GM19193 (cell line): ENCODE measurements around the gene ANKS6.

Source experiments
- POLR2A ChIP-seq: IDR thresholded peaks from 4 replicates; pipeline ENCODE4 v1.6.1; 2011; ENCODE audit not compliant: insufficient read depth, insufficient read length; ENCODE audit errors: extremely low read depth

ANKS6 gene

DNA sequence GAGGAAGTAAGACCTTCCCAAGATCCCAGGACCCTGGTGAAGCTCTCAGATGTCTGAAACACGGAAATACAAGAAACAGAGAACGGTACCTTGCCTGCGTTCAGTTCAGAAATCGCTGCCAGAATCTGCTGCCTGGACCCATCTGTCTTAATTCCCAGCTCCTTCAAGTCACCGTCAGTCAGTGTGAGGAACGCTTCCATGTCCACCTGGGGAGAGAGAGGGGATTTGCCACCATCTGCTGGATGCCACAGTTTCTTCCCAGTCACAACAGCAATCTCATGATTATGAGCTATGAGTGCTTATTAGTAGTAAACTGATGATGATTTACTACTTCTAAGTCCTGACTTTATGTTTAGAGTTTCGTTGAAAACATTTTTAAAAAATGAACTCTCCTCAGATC lies 50.9 kb downstream of the ANKS6 start:
- no peak for TF ChIP-seq POLR2A

DNA sequence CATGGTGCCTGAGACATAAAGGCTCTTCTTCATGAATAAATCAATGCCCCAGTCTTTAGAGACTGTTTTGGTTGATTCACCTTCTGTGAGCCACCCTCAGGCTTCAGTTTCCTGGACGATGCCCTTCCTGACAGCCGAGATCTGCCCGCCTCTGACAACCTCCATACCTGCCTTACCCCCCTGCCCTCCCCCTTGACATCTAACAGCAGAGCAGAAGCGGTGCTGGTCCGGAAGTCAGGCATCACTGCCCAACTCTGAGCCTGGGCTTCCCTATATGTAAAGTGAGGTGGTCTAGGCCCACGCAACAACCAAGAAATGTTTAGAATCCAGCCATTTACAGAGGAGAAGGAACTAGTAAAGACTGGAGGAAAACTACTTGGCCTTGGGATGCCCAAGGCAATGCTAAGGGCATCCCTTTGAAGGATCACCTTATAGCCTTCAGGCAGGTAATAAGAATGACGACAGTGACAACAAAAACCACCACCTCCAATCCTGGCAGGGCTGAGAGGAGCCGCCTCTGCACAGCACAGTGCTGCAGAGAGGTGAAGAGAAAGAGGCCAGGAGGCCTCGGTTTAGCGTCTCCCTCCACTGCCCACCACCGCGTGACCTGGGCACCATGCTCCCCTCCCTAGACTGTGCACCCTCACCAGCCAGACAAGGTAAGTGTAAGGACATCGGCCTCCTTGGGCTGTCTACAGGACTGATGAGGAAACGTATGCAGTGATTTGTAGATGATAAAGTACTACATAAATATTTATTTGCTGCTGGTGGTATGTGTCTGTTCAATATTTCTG lies 52.3 kb downstream of the ANKS6 start:
- TF ChIP-seq POLR2A = no peak

DNA sequence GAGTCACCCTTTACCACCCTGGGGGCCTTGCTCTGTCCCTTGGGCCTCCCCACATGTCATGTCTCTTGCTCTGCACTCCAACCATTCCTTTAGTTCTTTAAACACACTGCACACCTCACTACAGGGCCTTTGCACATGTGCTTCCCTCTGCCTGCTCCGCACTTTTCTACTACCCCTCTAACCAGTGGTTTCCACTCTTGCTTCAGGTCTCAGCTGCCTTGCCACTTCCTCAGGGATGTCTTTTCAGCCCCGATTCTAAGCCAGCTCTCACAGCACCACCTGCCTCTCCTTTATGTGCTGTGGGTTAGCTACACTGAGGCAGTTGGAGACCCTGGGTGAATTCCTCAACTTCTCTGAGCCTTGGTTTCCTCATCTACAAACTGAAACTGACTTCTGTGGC lies 53.0 kb downstream of the ANKS6 start:
- TF ChIP-seq POLR2A = no peak

DNA sequence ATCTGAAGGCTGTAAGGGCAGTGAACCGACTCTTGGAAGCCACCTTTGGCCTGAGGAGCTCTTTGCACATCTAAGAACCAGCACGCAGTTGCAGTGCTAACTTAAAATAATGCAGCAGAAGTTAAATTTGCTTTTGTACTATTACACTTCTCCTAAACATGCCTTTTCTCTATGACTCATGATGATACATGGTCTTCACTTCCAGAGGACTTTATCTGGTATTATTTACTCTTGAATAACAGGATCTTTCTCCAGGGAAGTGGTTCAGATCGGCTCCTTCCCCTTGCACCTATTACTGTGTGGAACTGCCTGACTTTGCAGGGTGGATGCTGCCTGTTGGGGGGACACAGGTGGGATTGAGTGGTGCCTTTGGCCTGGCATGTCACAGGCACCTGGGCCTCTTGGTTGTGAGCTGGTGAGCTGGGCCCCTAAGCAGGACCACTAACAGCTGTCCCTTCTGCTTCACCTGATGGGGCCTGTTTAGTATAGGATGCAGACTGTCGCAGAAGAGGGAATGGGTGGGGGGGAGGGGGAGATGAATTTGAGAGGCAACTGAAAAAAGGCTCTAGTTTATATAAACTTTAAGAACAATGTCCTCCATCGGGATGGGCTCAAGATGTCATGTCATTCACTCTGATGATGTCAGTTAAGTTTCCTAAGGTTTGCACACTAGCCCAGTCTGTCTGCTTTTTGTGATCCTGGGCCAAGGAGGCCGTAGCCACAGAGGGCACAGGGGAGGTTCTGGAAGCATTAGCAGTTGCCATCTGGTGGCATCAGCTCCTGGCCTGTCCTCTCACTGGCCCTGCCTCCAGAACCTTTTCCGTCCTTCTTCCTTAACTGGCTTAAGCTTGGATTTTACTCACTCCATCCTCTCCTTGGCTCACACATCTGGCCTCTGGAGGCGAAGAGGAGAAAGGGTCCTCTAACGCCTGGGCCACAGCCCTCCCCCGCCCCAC lies 53.8 kb downstream of the ANKS6 start:
- no peak for TF ChIP-seq POLR2A

DNA sequence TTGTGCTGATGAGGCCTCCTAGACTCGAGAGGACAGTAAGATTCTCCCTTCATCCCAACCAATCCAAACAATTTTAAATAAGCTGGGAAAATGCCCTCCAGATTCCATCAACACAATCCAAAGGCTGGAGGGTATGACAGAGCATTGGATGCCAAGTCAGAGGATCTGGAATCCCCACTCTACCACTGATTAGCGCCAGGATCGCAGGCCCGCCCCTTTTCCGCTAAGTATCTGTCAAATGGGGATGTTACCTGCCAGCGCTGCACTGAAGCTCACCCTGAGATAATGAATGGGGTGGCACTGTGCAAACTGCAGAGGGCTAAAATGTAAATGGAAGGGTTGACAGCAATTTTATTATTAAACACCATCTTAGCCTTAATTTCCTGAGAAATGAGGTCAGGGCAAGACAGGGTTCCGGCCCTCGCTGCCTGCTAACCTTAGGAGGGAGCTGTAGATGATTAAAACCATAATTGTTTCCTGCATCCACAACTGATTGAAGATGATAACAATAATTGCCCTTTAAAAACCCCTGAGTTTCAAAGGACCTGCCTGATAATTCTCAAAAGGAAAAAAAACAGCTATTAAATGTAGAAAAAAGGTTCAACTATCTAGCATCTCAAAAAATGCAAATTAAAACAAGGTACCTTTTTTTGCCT lies 56.0 kb downstream of the ANKS6 start:
- no peak for TF ChIP-seq POLR2A

DNA sequence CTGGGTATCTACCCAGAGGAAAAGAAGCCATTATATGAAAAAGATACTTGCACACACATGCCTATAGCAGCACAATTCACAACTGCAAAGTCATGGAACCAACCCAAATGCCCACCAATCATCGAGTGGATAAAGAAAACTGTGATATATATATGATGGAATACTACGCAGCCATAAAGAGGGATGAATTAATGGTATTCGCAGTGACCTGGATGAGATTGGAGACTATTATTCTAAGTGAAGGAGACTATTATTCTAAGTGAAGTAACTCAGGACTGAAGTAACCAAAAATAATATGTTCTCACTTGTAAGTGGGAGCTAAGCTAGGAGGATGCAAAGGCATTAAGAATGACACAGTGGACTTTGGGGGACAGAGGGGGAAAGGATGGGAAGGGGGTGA lies 57.6 kb downstream of the ANKS6 start:
- TF ChIP-seq POLR2A = no peak

DNA sequence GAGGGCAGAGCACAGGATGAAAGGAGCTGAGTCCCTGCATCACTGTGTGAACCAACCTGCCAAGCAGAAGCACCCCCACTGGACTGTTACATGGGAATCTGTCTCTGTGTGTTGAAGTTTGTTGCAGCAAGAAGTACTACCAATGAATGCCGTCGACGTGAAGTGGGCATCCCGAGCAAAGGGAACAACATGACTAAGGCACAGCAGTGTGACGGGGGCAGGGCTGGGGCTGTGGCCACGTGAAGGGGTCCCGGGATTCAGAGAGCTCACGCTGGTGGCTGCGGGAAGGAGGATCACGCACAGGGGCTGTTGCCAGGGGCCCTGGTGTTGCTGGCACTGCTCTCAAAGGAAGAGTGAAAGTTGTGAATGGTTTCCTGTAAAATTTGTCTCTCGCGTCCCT lies 60.1 kb downstream of the ANKS6 start:
- no peak for TF ChIP-seq POLR2A

DNA sequence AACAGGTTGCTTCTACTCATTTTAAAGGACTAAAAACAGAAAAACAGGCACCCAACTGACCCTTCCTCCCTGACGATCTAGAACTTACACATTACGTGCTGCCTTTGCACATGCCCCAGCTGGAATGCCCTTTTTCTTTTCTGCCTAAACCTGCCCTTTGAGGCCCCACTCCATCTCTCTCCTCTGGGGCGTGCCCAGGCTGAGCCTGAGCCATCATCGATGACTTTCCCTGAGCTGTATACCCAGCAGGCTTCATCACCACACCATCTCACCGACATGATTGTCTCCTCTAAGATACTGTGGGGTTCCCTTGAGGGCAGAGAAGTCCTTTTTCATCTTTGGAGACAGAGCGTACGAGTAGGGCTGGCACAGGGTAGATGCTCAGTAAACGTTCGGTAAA lies 63.6 kb downstream of the ANKS6 start:
- no peak for TF ChIP-seq POLR2A

DNA sequence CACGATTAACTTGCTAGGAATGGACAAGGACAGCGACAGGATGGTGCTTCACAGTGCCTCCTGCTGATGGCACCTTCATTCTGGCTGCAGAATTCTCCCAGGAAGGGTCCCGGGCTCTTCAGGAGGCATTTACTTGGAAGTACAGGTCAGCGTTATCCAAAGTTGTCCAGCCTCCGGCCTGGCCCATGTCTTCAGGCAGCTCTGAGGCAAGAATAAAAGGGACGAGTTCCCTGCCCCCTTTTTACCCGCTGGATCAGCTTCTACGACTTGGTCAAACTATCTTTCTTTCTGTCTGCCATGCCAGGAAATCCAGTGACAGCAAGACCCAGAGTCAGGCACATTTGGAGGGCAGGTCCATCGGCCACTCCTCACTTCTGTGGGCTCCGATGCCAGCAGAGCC lies 64.3 kb downstream of the ANKS6 start:
- TF ChIP-seq POLR2A = no peak

DNA sequence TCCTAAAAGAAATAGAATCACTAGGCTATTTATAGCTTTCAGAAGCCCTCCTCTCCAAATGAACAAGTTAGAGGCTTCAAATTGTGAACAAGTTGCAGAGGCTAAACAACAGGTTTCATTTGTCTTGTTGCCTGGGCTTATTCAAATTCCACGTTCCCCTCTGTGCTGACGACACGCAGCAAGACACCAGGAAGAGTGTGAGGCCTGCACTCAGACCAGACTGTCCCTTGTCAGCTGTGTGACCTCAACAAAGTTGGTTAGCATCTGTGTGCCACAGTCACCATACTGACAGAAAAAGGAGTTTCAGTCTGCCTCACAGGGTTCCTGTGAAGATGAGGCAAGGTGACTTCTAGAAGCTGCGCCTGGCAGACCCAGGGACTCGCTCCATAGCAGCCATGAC lies 65.5 kb downstream of the ANKS6 start:
- no peak for TF ChIP-seq POLR2A

DNA sequence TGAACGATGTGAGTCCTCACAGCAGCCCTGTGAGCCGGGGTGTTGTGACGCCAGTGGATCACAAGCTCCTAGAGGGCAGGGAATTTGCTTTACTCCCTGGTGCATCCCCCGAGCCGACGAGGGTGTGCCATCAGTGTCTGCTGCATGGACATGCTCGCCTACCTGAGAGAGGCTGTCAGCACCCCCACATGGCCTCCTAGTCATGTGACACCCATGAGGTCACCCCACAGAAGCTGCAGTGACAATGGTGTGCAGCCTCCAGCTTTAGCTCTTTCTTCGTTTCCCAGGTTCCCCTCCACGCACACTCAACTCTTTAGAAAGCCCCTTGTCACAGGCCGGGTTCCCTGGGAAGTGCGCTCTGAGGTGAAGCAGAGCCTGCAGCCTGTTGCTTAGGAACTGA lies 67.9 kb downstream of the ANKS6 start:
- TF ChIP-seq POLR2A = no peak

DNA sequence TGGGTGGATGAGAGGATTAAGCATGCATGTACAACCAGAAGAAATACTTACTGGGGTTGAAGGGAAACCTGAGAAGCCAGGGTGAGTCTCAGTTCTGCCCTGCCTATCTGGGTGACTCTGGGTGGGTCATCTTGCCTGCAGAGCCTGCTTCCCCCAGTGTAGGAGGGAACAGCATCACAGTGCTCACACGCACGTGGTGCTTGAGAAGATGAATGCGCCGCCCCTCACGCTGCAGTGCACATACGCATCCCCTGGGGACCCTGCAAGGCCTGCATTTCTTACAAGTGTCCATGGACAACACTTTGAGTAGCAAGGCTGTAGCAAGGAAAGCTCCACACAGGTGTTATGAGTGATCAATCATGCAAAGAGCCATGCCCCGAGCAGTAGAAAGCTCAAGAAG lies 68.9 kb downstream of the ANKS6 start:
- no peak for TF ChIP-seq POLR2A

DNA sequence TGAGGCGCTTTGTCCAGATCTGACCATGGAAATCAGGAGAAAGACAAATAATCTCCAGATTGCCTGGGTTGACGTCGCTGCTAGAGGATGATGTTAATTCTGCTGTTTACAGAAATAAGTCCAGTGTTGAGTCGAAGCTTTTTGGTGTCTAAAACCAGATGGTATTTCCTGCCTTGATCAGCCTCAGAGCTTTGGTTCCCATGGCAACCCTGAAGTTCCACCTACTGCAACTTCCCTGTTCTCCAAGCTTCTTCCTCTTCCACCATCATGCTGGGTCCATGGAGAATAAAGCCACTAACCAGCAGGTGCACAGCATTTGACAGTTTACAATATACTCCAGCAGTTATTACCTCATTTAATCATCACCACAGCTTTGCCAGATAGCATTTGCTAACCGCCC lies 69.6 kb downstream of the ANKS6 start:
- TF ChIP-seq POLR2A = no peak

DNA sequence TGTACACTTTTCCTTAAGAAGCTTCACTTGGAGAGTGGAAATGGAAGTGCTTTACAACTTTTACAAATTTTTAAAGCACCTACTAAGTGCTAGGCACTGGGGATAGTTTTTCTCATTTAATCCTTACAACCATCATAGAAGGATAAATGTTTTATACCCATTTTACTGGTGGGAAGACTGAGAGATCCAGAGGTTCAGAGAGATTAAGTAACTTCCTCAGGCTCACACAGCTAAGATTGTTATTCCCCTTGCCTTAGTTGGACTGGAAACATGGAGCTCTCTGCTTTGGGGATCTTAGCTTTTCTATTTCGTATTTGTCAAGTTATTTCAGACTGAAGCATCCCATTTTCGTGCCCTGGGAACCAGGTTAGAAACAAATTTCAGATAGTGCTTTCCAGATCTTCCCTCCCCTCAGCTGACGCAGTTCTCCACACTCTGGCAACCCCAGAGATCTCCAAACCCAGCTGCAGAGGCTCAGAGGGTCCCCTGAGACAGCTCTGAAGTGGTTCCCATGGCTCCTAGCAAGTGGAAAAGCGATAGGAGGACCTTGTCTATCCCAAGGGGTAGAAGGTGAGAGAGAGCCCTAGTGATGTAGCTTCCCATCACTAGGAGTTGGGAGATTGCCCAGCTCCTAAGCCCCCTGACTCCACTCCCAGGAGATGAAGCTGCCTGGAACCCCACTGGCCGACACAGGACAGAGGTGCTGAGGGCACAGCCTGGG lies 71.4 kb downstream of the ANKS6 start:
- TF ChIP-seq POLR2A = no peak

DNA sequence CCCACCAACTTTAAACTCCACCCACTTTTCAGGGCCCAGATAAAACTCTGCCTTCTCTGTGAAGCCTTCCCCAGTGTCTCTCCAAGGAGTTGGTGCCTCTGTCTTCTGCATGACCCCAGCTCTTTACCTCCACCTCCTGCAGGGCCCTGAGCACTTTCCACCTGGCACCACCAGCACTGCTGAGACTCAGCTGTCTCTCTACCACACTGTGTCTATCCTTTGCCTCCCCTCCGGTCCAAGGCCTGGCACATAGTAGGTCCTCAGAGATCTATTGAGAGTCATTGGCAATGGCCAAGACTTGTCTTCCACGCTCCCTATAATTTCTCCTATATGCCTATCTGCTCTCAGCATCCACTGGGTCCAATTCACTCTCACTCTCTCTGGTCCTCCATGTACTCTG lies 74.7 kb downstream of the ANKS6 start:
- no peak for TF ChIP-seq POLR2A
